ENCODE measurements around the gene DRD2. TPM values are rescaled to one million over a fixed set of nuclear protein-coding genes. Genes with fewer than 3 reads are reported as not detected.

The DRD2 gene
- total RNA-seq, 1 experiment from 2014 or later: 0.28 TPM

DNA sequence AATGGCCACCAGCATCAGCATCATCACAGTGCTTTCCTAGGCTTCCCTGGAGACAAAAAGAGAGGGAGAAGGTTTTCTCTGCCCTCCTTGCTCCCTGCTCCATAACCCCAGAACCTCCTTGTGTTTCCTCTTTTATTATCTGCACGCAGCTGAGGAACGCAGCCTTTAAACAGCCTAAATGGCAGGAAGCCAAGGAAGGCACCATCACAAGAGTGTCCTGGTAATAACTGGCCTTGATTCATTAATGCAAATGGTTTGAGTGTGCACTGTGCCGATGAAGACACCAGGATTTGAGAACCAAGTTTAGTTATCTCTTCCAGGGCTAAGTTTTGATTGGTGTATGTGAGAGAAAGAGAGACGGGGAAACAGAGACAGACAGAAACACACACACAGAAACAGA is 29.4 kb upstream of the DRD2 start:
- Mint-ChIP-seq H3K4me1 (ENCODE audit: insufficient read depth, unreplicated experiment) (peaks cover 7% of the 10 kb centered on the region), H3K4me3 (ENCODE audit: unreplicated experiment) (no peak overlapping the region), H3K27ac (ENCODE audit: low read depth, unreplicated experiment) (no peak overlapping the region), H3K9me3 (ENCODE audit: unreplicated experiment) (no peaks in the 10 kb centered on the region), H3K36me3 (ENCODE audit: insufficient read depth, unreplicated experiment) (no peaks in the 10 kb centered on the region), H3K27me3 (ENCODE audit: insufficient read depth, unreplicated experiment) (peaks cover 21% of the 10 kb centered on the region)
- BruUV-seq (replicated peaks): no TSS peak
- CTCF ChIA-PET: interaction anchor here (1.8 kb wide), 1 partner anchor 10 kb away, joined by 6 read pairs; no protein-coding TSS in a partner anchor
- TF ChIP-seq, protein P1, sequence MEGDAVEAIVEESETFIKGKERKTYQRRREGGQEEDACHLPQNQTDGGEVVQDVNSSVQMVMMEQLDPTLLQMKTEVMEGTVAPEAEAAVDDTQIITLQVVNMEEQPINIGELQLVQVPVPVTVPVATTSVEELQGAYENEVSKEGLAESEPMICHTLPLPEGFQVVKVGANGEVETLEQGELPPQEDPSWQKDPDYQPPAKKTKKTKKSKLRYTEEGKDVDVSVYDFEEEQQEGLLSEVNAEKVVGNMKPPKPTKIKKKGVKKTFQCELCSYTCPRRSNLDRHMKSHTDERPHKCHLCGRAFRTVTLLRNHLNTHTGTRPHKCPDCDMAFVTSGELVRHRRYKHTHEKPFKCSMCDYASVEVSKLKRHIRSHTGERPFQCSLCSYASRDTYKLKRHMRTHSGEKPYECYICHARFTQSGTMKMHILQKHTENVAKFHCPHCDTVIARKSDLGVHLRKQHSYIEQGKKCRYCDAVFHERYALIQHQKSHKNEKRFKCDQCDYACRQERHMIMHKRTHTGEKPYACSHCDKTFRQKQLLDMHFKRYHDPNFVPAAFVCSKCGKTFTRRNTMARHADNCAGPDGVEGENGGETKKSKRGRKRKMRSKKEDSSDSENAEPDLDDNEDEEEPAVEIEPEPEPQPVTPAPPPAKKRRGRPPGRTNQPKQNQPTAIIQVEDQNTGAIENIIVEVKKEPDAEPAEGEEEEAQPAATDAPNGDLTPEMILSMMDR (IDR thresholded peaks at IDR 0.05; ENCODE audit: unreplicated experiment): no peak
- no peak for DNase-seq (ENCODE audit: unreplicated experiment)
- intact Hi-C loops (cut with micrococcal nuclease): no loop called here
- POLR2A ChIA-PET: interaction anchor here (0.8 kb wide), 1 partner anchor 177 kb away, joined by 3 read pairs; no protein-coding TSS in a partner anchor

DNA sequence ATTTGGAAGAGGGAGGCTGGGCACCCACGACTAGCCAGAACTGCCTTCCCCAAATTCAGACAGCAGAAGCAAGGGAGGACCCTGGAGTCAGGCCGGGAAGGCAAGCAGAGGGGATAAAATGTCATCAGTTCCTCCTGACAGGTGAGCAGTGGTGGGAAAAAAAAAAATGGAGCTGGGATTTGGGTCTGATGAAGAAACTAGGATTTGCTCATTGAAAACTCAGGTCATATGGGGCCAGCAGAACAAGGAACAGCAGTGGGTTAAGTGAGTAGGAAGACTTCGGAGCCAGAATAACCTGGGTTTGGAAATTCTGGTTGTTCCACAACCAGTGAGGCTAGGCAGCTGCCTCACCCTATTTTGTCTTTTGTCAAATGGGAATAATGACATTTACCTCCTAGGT is 28.9 kb upstream of the DRD2 start:
- Mint-ChIP-seq H3K4me1 (ENCODE audit: insufficient read depth, unreplicated experiment) (peaks cover 7% of the 10 kb centered on the region), H3K27ac (ENCODE audit: low read depth, unreplicated experiment) (no peak overlapping the region), H3K9me3 (ENCODE audit: unreplicated experiment) (no peaks in the 10 kb centered on the region), H3K4me3 (ENCODE audit: unreplicated experiment) (no peak overlapping the region), H3K27me3 (ENCODE audit: insufficient read depth, unreplicated experiment) (peaks cover 16% of the 10 kb centered on the region), H3K36me3 (ENCODE audit: insufficient read depth, unreplicated experiment) (no peaks in the 10 kb centered on the region)
- DNase-seq (ENCODE audit: unreplicated experiment): no peak
- BruUV-seq (replicated peaks): no TSS peak
- intact Hi-C loops (cut with micrococcal nuclease): no loop called here
- POLR2A ChIA-PET: no interaction called here
- TF ChIP-seq, protein P1 (IDR thresholded peaks at IDR 0.05; ENCODE audit: unreplicated experiment): no peak
- CTCF ChIA-PET: interaction anchor here (1.8 kb wide), 1 partner anchor 9 kb away, joined by 6 read pairs; no protein-coding TSS in a partner anchor

DNA sequence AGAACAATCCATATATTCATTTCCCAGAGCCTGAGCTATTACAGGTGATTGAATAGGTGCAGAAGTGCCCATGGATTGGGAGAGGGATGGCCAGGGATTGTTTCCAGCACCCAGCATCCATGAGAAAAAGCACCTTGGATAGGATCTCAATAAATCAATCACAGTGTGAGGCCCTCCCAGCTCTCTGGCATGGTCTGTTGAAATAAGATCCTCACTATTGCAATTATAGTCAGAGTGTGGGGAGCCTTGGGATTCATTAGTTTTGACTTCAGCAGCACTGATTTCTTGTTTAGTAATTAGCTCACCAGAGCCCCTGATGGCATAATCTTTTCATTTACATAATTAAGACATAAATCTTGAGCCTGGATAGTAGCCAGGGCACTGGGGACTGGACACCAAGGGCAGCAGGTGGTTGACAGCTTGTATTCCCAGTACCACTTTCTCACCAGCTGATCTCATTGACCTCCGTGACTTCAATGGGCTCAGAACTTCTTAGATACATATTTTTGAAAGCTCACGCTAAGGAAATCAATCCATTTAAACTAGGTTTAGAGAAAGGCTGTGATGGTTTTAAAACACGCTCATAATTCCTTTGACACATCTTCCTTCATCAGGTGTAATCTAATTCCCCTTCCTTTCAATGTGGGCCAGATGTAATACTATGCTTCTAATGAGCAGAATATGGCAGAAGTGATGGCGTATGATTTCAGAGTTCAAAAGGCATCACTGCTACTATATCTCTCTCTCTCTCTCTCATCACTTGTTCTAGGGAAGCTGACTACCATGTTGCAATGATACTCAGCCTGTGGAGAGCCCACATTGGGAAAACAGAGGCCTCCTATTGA is 22.1 kb upstream of the DRD2 start:
- peaks cover 22% of the 10 kb centered on the region for H3K27me3 Mint-ChIP-seq (ENCODE audit: insufficient read depth, unreplicated experiment)
- POLR2A ChIA-PET: interaction anchor here (0.9 kb wide), 1 partner anchor 10 kb away, joined by 3 read pairs; no protein-coding TSS in a partner anchor
- no TSS peak for BruUV-seq (replicated peaks)

More for the DNA sequence above, 22.1 kb upstream of the DRD2 start:
- TF ChIP-seq, protein P1 (IDR thresholded peaks at IDR 0.05; ENCODE audit: unreplicated experiment): no peak
- Mint-ChIP-seq H3K27ac (ENCODE audit: low read depth, unreplicated experiment) (no peak overlapping the region), H3K9me3 (ENCODE audit: unreplicated experiment) (no peaks in the 10 kb centered on the region), H3K4me3 (ENCODE audit: unreplicated experiment) (no peak overlapping the region), H3K36me3 (ENCODE audit: insufficient read depth, unreplicated experiment) (no peaks in the 10 kb centered on the region), H3K4me1 (ENCODE audit: insufficient read depth, unreplicated experiment) (no peaks in the 10 kb centered on the region)
- CTCF ChIA-PET: interaction anchor here (0.6 to 6.2 kb wide), 8 partner anchors 35 to 306 kb away, joined by 3 to 56 read pairs (median 4); no protein-coding TSS in a partner anchor
- intact Hi-C loops (cut with micrococcal nuclease): loop anchor here (10.0 kb wide), 1 partner anchor 238 kb away; no protein-coding TSS in a partner anchor
- no peak for DNase-seq (ENCODE audit: unreplicated experiment)
